DMS79 treated with DMSO at 0.1 percent for 48 hours (cell line): ENCODE data around the gene S100A14.
"Not testable (repeated sequence)": the region's sequence is repeated elsewhere in the genome, so short reads cannot be mapped to it uniquely, and the experiment has no call there.

Experiments used
- DNase-seq: peaks from one replicate; lab custom pipeline; 2025; lab: John Stamatoyannopoulos, UW

S100A14 gene

DNA sequence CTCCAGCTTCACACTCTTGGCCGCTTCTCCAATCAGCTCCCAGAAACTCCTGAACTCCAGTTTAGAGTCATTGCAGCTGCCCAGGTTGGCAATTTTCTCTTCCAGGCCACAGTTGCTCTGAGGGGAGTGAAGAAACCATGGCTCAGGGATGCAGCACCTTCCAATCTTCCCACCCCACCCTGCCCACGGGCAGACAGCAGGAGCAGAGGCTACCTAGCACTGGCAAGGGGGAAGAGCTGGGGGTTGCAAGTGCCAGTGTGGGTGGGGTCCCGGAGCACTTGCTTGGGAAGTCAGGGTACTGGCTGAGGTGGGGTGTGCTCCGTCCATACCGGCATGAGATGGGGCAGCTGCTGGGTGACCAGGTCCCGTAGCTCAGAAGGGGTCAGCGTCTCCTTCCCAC, 1.2 kb downstream of the S100A14 start:
- DNase-seq = no peak

DNA sequence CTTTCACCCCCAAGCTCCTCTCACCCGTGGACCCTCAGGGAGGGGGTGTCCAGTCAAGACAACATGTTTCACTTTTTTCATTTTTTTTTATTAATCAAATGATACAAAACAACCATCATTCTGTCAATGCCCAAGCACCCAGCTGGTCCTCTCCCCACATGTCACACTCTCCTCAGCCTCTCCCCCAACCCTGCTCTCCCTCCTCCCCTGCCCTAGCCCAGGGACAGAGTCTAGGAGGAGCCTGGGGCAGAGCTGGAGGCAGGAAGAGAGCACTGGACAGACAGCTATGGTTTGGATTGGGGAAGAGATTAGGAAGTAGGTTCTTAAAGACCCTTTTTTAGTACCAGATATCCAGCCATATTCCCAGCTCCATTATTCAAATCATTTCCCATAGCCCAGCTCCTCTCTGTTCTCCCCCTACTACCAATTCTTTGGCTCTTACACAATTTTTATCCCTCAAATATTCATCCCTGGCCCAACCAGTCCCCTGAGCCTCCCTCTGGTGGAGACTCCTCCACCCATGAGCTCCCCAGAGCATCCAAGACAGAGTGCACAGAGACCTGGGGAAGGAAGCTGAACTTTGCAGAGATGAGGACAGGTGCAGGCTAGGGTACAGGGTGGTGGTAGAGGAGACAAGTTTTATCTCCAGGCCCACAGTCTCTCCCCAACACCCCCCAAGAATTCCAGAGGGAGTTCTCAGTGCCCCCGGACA, 1.8 kb downstream of the S100A14 start:
- DNase-seq = no peak

DNA sequence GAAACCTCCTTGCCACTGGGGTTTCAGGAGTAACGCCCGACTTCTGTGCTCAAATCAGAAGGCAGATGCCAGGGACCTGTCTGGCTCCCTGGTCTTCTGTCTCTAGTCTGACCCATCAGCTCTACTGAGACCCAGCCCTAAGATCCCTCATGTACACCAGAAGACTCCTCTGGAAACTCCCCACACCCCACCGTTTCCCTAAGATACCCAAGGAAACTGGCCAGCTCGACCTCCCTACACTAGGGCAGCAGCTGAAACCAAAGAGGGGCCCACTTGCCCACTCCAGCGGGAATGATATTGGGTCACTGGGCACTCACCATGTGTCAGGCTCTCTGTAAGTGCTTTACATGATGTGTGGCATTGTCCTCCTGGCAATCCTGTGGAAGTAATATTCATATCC, 2.7 kb downstream of the S100A14 start:
- no peak for DNase-seq

DNA sequence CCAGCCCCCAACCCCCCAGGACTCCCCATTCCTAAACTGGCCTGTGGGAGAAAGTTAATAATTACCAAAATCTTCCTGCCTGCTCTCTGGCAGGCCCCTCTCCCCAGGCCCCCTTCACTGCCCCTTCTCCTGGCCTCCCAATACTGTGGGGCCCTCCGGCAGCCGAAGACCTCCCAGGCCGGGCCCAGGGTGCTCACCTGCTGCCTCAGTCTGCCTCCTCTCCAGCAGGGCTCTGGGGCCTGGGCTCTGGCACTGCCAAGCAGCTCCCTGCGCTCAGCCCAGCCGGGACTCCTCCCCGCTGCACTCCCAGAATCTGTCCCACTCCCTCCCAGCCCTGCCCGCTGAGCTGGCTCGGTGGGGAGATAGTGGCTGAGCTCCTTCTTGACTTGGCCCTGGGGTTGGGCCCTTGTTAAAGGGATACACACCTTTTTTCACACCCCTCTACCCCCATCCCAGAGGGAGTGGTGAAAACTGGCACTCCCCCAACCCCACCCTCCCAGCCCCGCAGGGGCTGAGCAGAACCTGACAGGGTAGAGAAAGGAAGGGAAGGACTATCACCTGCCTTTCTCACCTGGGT, 3.3 kb downstream of the S100A14 start, which contains the start of gene S100A16:
S100A16 (minus strand) TSS at position 383 of the 577 bp plus-strand sequence. CDS start 4,986 bp downstream, outside the sequence.
- DNase-seq = no peak

DNA sequence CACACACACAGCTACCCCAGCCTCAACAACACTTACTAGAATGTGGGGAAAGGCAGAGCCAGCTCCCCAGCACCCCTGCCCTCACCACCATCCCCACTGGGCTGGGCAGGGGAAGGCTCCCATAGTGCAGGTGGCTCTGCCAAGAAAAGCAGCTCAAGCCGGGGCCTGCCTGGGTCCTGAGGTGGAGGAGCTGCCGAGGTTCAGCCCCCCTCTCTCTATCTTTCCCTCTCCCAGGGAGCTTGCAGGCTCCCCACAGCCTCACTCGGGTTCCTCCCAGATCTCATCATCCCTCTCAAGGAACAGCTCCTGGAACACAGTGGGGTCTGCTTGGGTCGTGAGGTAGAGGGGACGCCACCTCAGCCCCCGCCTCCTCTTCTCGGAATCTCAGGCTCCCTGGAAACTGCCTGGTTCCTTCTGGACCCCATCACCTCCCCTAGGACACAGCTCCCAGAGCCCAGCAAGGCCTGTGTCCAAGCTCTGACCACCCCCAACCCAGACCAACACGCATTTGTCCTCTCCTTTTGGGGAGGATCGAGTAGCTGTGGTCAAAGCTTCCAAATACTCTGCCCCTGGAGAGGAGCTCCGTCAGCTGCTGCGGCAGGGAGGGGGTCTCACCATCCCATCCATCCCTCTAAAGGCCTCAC, 3.9 kb downstream of the S100A14 start:
- no peak for DNase-seq

DNA sequence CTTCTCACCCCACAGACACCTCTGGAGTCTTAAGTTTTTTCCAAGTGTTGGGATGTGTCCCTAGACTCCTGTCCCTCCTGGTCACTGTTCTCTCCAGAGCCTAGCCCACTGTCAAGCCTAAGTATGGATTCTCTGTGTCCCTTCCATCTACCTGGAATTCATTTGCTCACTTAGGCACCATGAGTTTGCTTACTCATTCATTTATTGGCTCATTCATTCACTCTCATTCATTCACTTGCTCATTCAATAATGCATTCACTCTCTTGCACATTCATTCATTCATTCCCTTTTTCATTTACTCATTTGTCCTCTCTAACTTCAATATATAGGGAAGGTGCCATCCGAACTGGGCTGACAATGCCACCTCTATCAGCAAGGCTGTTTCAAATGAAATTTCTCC, 4.8 kb downstream of the S100A14 start:
- no peak for DNase-seq

DNA sequence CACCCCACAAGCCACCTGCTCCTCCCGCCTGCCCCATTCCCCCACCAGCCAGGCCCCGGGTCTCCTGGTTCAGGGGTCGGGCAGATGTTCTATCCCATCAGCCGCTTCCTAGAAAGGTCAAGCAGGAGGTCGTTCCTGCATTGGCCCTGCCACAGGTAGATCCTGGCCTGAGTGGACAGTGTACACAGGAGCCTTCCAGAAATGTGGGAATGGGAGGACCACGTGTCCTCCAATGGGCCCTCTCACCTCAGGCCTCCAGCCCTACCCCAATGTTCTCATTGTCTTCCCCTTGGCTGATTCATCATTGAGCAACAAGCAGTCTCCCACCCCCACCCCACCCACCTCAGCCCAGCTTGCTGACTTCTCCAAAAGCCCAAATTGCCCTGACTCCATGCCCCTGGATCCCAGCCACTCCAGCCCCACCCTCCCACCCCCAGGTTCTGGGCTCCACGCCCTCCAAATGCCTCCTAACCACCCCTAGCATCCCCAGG, 5.3 kb downstream of the S100A14 start:
- no peak for DNase-seq

DNA sequence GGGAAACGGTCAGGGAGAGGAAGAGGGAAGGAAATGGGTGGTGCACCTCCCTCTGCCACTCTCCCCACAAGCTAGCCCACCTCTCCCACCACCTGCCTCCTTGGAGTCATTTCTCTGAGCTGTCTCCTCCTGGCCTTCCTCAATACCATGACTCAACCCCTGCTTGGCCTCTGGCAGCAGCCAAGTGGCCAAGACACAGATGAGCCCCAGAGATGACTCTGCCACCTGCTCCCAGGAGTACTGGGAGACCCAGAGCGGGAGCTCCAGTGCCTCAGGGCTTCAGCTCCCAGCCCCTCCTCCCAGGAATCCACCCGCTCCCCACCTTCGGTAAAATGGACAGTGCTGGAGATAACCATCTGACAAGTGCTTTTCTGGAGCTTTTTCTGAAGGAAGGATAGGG, 5.8 kb downstream of the S100A14 start:
- no peak for DNase-seq

DNA sequence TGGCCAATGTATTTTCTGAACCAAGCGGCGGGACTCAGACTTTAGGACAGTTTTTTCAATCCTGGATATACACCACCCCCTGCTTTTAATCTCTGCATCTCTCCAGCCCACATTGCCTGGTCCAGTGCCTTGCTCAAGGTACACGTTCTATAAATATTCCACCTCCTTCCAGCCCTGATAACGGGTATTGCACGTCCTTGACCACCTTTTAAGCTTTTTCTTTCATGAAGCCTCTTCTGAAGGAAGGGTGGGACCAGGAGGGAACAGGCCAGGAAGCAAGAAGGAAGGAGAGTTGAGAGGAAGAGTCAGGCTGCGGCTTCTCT, 6.6 kb downstream of the S100A14 start:
- no peak for DNase-seq

DNA sequence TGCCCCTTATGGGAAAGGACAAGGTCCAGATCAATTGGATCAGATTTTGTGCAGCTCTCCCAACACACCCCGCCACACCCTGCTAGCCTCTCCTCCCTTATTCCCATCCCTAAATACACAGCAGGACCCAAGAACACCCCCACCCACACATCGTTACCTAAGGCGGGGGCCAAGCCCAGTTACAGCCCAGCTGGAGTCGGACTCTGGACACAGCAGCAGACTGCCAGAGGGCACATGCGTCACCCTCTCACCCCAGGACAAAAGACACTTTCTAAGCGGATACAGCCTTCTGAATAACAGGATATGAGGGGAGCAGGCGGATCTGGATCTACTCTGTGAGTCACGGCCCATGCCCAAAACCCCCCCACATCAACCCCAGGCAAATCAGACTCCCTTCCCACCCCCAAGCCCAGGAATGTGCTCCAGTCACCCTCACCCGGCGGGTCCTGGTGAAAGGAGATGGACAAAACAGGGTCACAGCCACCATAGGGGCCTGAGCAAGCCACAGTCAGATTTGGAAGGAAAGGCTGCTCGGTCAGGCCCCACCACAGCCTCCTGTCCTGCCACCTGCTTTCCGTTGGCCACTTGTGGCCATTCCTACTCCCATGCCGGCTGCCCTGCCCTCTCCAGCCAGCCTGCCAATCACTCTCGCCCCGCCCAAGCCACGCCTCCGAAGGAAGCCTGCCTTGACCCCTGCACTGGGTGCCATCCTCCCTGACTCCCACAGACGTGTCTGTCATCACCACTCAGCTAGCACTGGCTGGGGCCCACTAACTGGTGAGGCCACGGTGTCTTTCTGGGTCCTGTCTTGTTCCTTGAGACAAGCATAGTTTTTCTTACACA, 7.2 kb downstream of the S100A14 start:
- DNase-seq = no peak

DNA sequence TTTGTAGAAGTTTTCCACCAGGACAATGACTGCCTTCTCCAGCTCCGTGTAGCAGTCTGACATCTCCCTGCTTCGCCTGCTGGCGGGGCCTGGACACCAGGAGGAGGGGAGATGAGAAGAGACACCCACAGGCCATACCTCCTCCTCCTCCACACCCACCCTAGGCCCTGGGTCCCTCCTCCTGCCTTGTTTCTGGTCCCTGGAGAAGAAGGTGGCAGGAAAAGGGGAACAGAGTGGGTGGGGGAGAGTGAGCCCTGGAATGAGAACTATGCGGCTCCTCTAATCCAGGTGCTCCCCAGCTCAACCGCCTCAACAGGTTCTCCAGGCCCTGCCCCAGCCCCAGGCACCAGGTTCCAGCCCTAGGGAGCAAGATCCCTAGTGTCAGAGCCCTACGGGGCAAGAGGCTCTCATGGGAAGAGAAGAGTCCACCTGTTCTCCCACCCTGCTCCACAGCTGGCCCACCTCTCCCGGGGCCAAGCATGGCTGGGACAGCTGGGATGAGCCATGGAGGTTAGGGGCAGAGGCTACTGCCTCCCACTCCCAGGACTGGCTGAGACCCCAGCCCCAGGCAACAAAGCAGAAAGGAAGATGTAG, 7.9 kb downstream of the S100A14 start:
- DNase-seq = no peak

DNA sequence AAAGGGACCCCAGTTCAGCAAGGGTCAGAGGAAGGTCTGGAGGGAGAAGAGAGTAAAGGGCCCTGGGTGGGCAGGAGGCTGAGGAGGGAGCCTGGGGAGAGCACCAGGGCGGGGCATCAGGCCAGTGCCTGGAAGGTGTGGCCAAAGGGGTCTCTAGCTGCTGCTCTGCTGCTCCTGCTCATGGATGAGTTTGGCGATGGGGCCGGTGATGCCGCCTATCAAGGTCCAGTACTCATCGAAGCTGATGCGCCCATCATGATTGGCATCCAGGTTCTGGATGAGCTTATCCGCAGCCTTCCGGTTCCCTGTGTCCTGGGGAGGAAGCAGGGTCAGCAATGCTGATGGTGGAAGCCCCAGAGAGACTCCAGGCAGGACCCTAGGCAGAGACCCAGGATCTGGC, 8.7 kb downstream of the S100A14 start:
- no peak for DNase-seq

DNA sequence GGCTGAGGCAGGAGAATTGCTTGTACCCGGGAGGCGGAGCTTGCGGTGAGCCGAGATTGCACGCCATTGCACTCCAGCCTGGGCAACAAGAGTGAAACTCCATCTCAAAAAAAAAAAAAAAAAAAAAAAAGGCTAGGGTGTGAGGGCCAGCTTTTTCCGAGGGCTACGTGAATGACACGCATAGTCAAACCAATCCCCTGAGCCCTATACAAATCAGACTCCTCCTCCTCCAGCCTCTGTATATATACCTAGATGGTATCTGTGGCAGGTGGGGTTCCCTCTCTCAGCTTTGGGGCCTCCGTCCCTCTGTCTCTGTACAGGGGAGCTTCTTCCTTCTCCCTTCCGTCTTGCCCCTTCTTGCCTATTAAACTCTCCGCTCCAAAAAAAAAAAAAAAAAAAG, 9.9 kb downstream of the S100A14 start:
- no peak for DNase-seq

DNA sequence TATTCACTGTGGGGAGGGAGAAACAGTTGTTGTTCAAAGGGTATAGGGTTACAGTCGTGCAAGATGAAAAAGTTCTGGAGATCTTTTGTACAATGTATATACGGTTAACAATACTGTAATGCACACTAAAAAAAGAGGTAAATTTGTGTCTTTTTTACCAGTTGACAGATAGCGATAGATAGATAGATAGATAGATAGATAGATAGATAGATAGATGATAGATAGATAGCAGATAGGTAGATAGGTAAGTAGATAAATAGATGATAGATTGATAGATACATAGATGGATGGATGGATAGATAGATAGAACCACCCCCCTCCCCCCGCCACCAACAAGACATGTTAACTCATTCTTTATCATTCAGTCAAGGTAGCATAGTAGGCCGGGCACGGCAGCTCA, 13.4 kb downstream of the S100A14 start:
- no peak for DNase-seq

DNA sequence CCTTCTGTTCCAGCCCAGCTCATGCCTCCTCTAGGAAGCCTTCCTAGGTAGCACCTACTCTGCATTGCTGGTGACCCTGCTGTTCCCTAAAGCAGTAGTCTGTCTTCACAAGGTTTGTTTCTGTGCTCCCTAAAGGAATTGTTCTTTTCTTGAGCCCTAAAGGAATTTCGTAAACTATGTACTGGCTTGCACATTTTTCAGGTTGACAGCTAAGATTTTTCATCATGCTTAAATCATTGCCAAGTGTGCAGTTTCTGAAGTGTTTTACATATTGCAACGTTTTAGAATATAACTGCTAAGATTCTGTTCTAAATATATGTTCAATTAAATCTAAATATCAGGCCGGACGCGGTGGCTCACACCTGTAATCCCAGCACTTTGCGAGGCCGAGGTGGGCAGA, 16.3 kb downstream of the S100A14 start:
- DNase-seq = no peak

DNA sequence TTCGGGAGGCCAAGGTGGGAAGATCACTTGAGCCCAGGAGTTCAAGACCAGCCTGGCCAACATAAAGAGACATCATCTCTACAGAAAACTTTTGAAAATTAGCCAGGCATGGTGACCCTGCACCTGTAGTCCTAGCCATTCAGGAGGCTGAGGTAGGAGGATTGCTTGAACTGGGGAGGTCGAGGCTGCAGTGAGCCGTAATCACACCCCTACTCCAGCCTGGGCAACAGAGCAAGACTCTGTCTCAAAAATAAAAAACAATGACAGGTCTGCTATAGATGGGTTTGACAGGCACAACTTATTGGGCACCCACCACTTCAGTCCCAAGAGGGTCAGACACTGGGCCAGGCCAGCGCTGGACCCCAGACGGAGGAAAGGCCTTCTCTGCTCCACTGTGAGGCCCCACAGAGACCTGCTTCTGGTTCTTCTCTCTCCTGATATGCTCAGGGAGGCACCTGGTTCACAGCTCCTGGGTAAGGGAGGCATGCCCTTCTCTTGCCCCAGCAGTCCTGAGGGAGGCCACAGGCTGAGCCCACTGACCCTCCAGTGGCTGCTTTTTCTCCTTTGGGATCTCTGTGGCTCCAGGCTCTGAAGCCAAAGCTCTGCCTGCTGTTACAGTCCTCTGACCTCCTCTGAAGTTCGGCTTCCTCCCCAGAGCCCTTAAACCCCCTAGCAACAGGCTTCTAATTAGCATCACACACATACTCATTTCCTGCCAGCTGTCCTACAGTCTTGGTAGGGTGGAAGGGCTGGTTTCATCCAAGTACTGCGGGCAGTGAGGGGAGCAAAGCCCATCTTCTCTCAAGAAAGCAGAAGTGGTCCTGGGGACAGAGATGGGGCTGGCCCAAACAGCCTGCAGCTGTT, 17.6 kb downstream of the S100A14 start:
- no peak for DNase-seq

DNA sequence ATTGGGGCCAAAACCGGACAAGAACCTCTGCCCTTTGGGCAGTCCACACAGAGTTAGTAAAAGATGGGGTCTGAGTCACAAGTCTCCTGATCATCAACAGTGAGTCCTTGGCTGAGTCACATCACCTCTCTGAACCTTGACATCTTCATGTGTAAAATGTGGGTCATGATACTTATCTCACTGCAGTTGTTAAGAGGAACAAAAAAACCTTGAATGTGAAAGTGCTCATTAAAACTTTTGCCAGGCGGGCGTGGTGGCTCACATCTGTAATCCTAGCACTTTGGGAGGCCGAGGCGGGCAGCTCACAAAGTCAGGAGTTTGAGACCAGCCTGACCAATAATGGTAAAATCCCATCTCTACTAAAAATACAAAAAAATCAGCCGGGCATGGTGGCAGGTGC, 18.9 kb downstream of the S100A14 start:
- DNase-seq = no peak

DNA sequence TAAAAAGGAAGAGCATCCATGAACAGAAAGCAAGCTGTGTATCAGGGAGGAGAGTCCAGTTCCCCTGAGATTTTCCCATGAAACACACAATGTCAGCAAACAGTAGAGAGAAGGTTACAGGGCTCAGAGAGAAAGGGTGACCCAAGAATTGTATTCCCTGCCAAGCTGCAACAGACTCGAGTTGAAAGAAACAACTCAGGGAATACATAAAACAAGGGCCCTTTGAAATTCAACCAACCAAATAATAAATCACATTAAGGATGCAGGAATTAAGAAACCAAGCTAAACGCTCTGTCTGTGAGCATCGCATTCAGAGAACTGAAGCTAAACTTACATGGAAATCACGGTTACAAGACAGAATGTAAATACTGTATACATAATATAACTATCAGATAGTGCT, 23.4 kb downstream of the S100A14 start:
- peak; percentile 68 for DNase-seq

DNA sequence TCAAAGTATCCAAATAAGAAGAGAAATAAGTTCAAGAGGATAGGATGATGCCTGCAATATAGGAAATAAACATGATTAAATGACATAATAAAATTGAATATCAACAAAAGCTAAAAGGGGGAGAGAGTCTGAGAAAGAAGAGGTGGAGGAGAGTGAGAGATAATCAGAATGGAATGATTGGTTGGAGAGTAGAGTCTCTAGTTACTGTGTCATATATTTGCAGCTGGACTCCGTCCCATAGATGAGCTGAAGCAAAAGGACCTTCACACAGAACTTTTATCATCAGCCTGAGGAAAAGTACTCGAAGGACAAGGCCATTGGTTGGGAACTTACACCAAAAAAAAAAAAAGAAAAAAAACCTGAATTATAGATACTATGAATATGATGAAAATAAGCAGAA, 27.6 kb downstream of the S100A14 start:
- no peak for DNase-seq

DNA sequence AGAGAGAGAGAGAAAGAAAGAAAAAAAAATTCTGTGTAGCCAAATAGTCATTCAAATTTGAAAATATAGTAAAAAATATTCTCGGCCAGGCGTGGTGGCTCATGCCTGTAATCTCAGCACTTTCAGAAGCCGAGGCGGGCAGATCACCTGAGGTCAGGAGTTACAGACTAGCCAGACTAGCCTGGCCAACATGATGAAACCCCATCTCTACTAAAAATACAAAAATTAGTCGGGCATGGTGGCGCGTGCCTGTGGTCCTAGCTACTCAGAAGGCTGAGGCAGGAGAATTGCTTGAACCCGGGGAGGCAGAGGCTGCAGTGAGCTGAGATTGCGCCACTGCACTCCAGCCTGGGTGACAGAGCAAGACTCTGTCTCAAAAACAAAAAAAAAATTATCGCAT, 28.1 kb downstream of the S100A14 start:
- DNase-seq = not testable (repeated sequence)

DNA sequence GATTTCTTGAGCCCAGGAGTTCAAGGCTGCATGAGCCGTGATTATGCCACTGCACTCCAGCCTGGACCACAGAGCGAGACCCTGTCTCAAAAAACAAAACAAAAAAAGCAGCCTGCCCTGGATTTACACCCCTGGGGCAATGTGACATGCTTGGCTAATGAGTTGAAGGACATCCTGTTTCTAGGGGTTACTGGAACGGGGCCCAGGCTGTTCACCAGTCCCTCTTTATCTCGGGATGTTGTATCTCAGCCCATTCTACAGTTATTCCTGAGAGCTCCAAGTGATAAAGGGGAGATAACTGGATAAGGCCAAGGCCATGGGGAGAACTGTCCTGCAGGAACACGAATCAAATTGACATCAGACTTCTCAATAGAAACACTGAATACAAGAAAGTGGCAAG, 28.8 kb downstream of the S100A14 start:
- no peak for DNase-seq
